NCI-H2171 treated with DMSO at 0.1 percent for 48 hours (cell line): Measurements from ENCODE around the gene SLC10A1.
A peak's percentile ranks its signal among the peaks of the same experiment; 100 is the strongest.

Experiments
- DNase-seq: peaks from one replicate; lab custom pipeline; 2025; lab: John Stamatoyannopoulos, UW

SLC10A1 gene

GRCh38 chr14:69808919-69809808 is 12.1 kb upstream of the SLC10A1 start:
- DNase-seq = no peak

- no peak for DNase-seq
Observed at GRCh38 chr14:69807192-69807591, 10.2 kb upstream of the SLC10A1 start.

GRCh38 chr14:69804902-69805301 is 7.9 kb upstream of the SLC10A1 start:
- no peak for DNase-seq

- DNase-seq = peak; percentile 9
Observed at GRCh38 chr14:69803753-69804152, 6.7 kb upstream of the SLC10A1 start.

GRCh38 chr14:69798339-69798735 is 1.3 kb upstream of the SLC10A1 start:
- no peak for DNase-seq

- DNase-seq = no peak
Observed at GRCh38 chr14:69797573-69798338, 715 bp upstream of the SLC10A1 start.

GRCh38 chr14:69795691-69796090 is 1.4 kb downstream of the SLC10A1 start:
- DNase-seq = no peak

GRCh38 chr14:69794791-69795190 is 2.2 kb downstream of the SLC10A1 start:
- DNase-seq = no peak

GRCh38 chr14:69792887-69793421 is 4.1 kb downstream of the SLC10A1 start:
- DNase-seq = no peak

GRCh38 chr14:69789118-69789640 is 7.9 kb downstream of the SLC10A1 start:
- no peak for DNase-seq

GRCh38 chr14:69786603-69787002 is 10.4 kb downstream of the SLC10A1 start:
- DNase-seq = no peak

- DNase-seq = no peak
Observed at GRCh38 chr14:69784942-69785341, 12.1 kb downstream of the SLC10A1 start.

- DNase-seq = no peak
Observed at GRCh38 chr14:69780952-69781351, 16.1 kb downstream of the SLC10A1 start.

GRCh38 chr14:69780092-69780491 is 16.9 kb downstream of the SLC10A1 start:
- DNase-seq = no peak

GRCh38 chr14:69779088-69779487 is 18.0 kb downstream of the SLC10A1 start:
- DNase-seq = no peak

GRCh38 chr14:69776875-69777453 is 20.1 kb downstream of the SLC10A1 start:
- DNase-seq = no peak

- no peak for DNase-seq
Observed at GRCh38 chr14:69775012-69775411, 22.0 kb downstream of the SLC10A1 start.

GRCh38 chr14:69773571-69774276 is 23.3 kb downstream of the SLC10A1 start:
- DNase-seq = no peak

- DNase-seq = no peak
Observed at GRCh38 chr14:69772082-69773017, 24.7 kb downstream of the SLC10A1 start.

GRCh38 chr14:69771136-69771535 is 25.9 kb downstream of the SLC10A1 start:
- no peak for DNase-seq
